HTR-8/SVneo (cell line): ENCODE results near the gene RTN4R.

Experiments
- DNase-seq: peaks from one replicate; pipeline ENCODE4 v3.0.0; 2011; ENCODE audit warnings: low spot score, mixed read lengths; ENCODE audit not compliant: insufficient read length
- FAIRE-seq: peaks from 2 replicates; lab custom pipeline; 2011; peaks lifted over from hg19 to GRCh38; lab: Jason Lieb, UNC

The RTN4R gene

GRCh38 chr22:20244691-20245576 is 23.2 kb downstream of the RTN4R start:
- FAIRE-seq (no peak), DNase-seq (no peak)

GRCh38 chr22:20244250-20244648 is 23.9 kb downstream of the RTN4R start:
- DNase-seq = no peak
- no peak for FAIRE-seq

- FAIRE-seq (no peak), DNase-seq (peak; percentile 74)
Measured at GRCh38 chr22:20243537-20244249, 24.4 kb downstream of the RTN4R start.

- DNase-seq (no peak), FAIRE-seq (no peak)
Measured at GRCh38 chr22:20243176-20243536, 25.0 kb downstream of the RTN4R start.

GRCh38 chr22:20242393-20243175 is 25.5 kb downstream of the RTN4R start:
- DNase-seq = no peak
- FAIRE-seq = peak; percentile 23

GRCh38 chr22:20241579-20242392 is 26.3 kb downstream of the RTN4R start:
- no peak for FAIRE-seq
- DNase-seq = no peak

GRCh38 chr22:20240900-20241299 is 27.2 kb downstream of the RTN4R start:
- no peak for DNase-seq

GRCh38 chr22:20240447-20240764 is 27.7 kb downstream of the RTN4R start:
- no peak for FAIRE-seq
- no peak for DNase-seq

More at GRCh38 chr22:20240900-20241299, 27.2 kb downstream of the RTN4R start:
- FAIRE-seq = no peak

- no peak for DNase-seq
- no peak for FAIRE-seq
Measured at GRCh38 chr22:20239676-20240446, 28.3 kb downstream of the RTN4R start.

- DNase-seq = no peak
- no peak for FAIRE-seq
Measured at GRCh38 chr22:20238901-20239675, 29.0 kb downstream of the RTN4R start.

GRCh38 chr22:20238536-20238900 is 29.6 kb downstream of the RTN4R start:
- no peak for FAIRE-seq
- DNase-seq = peak; percentile 69

- DNase-seq (no peak), FAIRE-seq (no peak)
Measured at GRCh38 chr22:20237480-20238440, 30.4 kb downstream of the RTN4R start.

- FAIRE-seq (no peak), DNase-seq (no peak)
Measured at GRCh38 chr22:20236052-20236717, 31.9 kb downstream of the RTN4R start.

GRCh38 chr22:20235389-20235991 is 32.6 kb downstream of the RTN4R start:
- FAIRE-seq = no peak
- DNase-seq = no peak

- FAIRE-seq (no peak), DNase-seq (no peak)
Measured at GRCh38 chr22:20234760-20235388, 33.2 kb downstream of the RTN4R start.

- FAIRE-seq (no peak), DNase-seq (no peak)
Measured at GRCh38 chr22:20234314-20234682, 33.8 kb downstream of the RTN4R start.
